ENCODE results near the gene CD177.
"Not testable (repeated sequence)": the region's sequence is repeated elsewhere in the genome, so short reads cannot be mapped to it uniquely, and the experiment has no call there.

DNA sequence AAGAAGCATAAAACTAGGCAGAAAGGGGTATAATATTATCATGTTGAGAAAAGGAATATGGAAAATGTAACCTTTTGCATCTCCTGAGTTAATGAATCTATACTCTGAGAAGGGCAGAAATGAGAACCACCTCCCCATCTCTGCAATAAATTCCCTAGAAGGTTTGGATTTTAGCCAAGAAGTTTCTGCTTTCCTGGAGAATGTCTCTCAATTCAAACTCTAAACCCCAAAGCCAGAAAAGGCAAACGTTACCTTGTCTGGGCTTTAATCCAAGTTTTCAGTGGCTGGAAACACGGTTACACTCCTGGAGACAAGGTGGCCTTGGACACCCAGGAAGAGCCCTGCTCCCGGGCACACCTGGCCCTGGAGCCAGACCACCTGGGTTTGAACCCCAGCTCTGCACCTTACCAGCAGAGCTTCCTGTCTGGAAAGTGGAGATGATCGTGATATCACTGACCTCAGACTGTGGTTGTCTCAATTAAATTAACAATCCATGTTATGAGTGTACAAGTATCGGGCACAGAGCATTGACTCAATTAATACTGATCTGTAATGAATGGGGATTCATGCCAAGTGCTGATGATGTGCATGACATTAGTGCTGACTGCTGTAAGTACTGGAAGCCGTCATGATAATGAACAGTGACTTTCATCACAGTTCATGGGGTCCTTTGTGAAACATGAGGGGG, 14.1 kb upstream of the CD177 start:
- TF ChIP-seq, protein P1, sequence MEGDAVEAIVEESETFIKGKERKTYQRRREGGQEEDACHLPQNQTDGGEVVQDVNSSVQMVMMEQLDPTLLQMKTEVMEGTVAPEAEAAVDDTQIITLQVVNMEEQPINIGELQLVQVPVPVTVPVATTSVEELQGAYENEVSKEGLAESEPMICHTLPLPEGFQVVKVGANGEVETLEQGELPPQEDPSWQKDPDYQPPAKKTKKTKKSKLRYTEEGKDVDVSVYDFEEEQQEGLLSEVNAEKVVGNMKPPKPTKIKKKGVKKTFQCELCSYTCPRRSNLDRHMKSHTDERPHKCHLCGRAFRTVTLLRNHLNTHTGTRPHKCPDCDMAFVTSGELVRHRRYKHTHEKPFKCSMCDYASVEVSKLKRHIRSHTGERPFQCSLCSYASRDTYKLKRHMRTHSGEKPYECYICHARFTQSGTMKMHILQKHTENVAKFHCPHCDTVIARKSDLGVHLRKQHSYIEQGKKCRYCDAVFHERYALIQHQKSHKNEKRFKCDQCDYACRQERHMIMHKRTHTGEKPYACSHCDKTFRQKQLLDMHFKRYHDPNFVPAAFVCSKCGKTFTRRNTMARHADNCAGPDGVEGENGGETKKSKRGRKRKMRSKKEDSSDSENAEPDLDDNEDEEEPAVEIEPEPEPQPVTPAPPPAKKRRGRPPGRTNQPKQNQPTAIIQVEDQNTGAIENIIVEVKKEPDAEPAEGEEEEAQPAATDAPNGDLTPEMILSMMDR (conservative IDR thresholded peaks at IDR 0.05; ENCODE audit: low read depth, low read length) = not testable (repeated sequence)
- not testable (repeated sequence) for TF ChIP-seq EZH2 (IDR thresholded peaks at IDR 0.05; ENCODE audit: borderline replicate concordance, low read depth, low read length, poor library complexity, severe bottlenecking)
